ENCODE measurements around the gene TAS2R40. TPM values are rescaled to one million over a fixed set of nuclear protein-coding genes. Genes with fewer than 3 reads are reported as not detected.

The TAS2R40 gene
- polyA plus RNA-seq, 3 donors, result 0.54 TPM; not detected in 2

- H3K4me1 Mint-ChIP-seq, result peaks cover 83% of the 10 kb centered on the region
- intact Hi-C loops (cut with micrococcal nuclease), result no loop called here
- no CpG with 5 or more reads among the region's 1 CpG for WGBS (ENCODE audit: insufficient coverage)
- Histone ChIP-seq H3K27ac (ENCODE audit: low read depth in 1 of 2, low read length in 2 of 2) (peak overlapping the region; percentile 55 to 90), H3K27me3 (ENCODE audit: control insufficient read depth in 2 of 2, insufficient read depth in 2 of 2, low read length in 2 of 2) (no peaks in the 10 kb centered on the region), H2AFZ (ENCODE audit: insufficient read depth, low read depth, low read length, poor library complexity, severe bottlenecking) (no peak overlapping the region), H3K9ac (ENCODE audit: insufficient read depth, low read length, poor library complexity, severe bottlenecking) (no peak overlapping the region), H3K4me1 (ENCODE audit: control insufficient read depth in 1 of 2, insufficient read depth in 2 of 2, low read length in 2 of 2) (peaks cover 68 to 90% of the 10 kb centered on the region in 2 donors), H3K9me3 (replicated peaks in 1 of 2; ENCODE audit: control insufficient read depth in 1 of 2, insufficient read depth in 1 of 2, low read length in 2 of 2) (peaks cover 0 to 6% of the 10 kb centered on the region in 2 donors), H3K4me3 (replicated peaks in 1 of 3; ENCODE audit: low read depth in 2 of 3, low read length in 3 of 3) (peak overlapping the region in 1 of 3 experiments; percentile 64), H3K79me2 (ENCODE audit: insufficient read depth, low read length) (no peaks in the 10 kb centered on the region), H3K36me3 (replicated peaks in 1 of 2; ENCODE audit: control insufficient read depth in 1 of 2, insufficient read depth in 2 of 2, low read length in 2 of 2) (no peaks in the 10 kb centered on the region), H3K4me2 (replicated peaks; ENCODE audit: extremely low read depth, low read length, poor library complexity, severe bottlenecking) (peak overlapping the region; percentile 71), H4K20me1 (ENCODE audit: insufficient read depth, low read length) (no peaks in the 10 kb centered on the region)
- no peak for DNase-seq
- peak overlapping the region in 1 of 2 donors; percentile 42 for H3K4me3 Mint-ChIP-seq
- TF ChIP-seq CTCF (IDR thresholded peaks at IDR 0.05), result no peak
- H3K27me3 Mint-ChIP-seq (ENCODE audit: low read depth in 3 of 3), result peaks cover 0 to 2% (median 0%) of the 10 kb centered on the region in 3 donors
- peaks cover 0 to 23% (median 11%) of the 10 kb centered on the region in 7 donors for H3K9me3 Mint-ChIP-seq
- H3K27ac Mint-ChIP-seq, result peak overlapping the region; percentile 92 to 96 (median 95)
- peaks cover 6 to 20% of the 10 kb centered on the region in 2 donors for H3K36me3 Mint-ChIP-seq
Measured at GRCh38 chr7:143238289-143238980, 16.6 kb downstream of the TAS2R40 start.

GRCh38 chr7:143239813-143240212, 18.0 kb downstream of the TAS2R40 start:
- DNase-seq, result peak; percentile 87 to 95 (median 92)
- Histone ChIP-seq H3K36me3 (replicated peaks in 1 of 2; ENCODE audit: control insufficient read depth in 1 of 2, insufficient read depth in 2 of 2, low read length in 2 of 2) (no peaks in the 10 kb centered on the region), H3K27me3 (ENCODE audit: control insufficient read depth in 2 of 2, insufficient read depth in 2 of 2, low read length in 2 of 2) (no peaks in the 10 kb centered on the region), H4K20me1 (ENCODE audit: insufficient read depth, low read length) (no peaks in the 10 kb centered on the region), H3K9ac (ENCODE audit: insufficient read depth, low read length, poor library complexity, severe bottlenecking) (peak overlapping the region; percentile 51), H3K4me1 (ENCODE audit: control insufficient read depth in 1 of 2, insufficient read depth in 2 of 2, low read length in 2 of 2) (peaks cover 70 to 90% of the 10 kb centered on the region in 2 donors), H3K4me3 (replicated peaks in 1 of 3; ENCODE audit: low read depth in 2 of 3, low read length in 3 of 3) (peak overlapping the region in 2 of 3 experiments; percentile 37 to 70), H3K4me2 (replicated peaks; ENCODE audit: extremely low read depth, low read length, poor library complexity, severe bottlenecking) (peak overlapping the region; percentile 76), H2AFZ (ENCODE audit: insufficient read depth, low read depth, low read length, poor library complexity, severe bottlenecking) (no peak overlapping the region), H3K27ac (ENCODE audit: low read depth in 1 of 2, low read length in 2 of 2) (peak overlapping the region; percentile 59 to 90), H3K9me3 (replicated peaks in 1 of 2; ENCODE audit: control insufficient read depth in 1 of 2, insufficient read depth in 1 of 2, low read length in 2 of 2) (peaks cover 0 to 6% of the 10 kb centered on the region in 2 donors), H3K79me2 (ENCODE audit: insufficient read depth, low read length) (no peaks in the 10 kb centered on the region)
- Mint-ChIP-seq H3K4me3 (peak overlapping the region; percentile 48 to 76), H3K27ac (peak overlapping the region; percentile 92 to 97 (median 95)), H3K9me3 (peaks cover 0 to 23% (median 11%) of the 10 kb centered on the region in 7 donors), H3K36me3 (peaks cover 6 to 20% of the 10 kb centered on the region in 2 donors), H3K27me3 (ENCODE audit: low read depth in 3 of 3) (peaks cover 0 to 2% (median 0%) of the 10 kb centered on the region in 3 donors), H3K4me1 (peaks cover 85% of the 10 kb centered on the region)
- intact Hi-C loops (cut with micrococcal nuclease), result loop anchor here in 1 of 2 donors (5.0 to 10.0 kb wide), 3 partner anchors 47 to 175 kb away; partner anchors contain the start of genes CASP2 and ZYX
- TF ChIP-seq CTCF (IDR thresholded peaks at IDR 0.05), result no peak

All from CD14-positive monocyte (primary cell).